Measurements from ENCODE around the gene METTL13.

The METTL13 gene

GRCh38 chr1:171803461-171804022 lies 22.1 kb downstream of the METTL13 start:
- DNase-seq: no peak

- DNase-seq: no peak
These were observed 24.1 kb downstream of the METTL13 start for GRCh38 chr1:171805395-171806115.

- no peak for DNase-seq
These were observed 26.1 kb downstream of the METTL13 start for GRCh38 chr1:171807556-171807955.

- no peak for DNase-seq
These were observed 28.4 kb downstream of the METTL13 start for GRCh38 chr1:171809834-171810233.

- DNase-seq: no peak
These were observed 30.2 kb downstream of the METTL13 start for GRCh38 chr1:171811672-171812071.

GRCh38 chr1:171814692-171815091 lies 33.2 kb downstream of the METTL13 start:
- DNase-seq: no peak

GRCh38 chr1:171816300-171816901 lies 34.9 kb downstream of the METTL13 start:
- DNase-seq: no peak

- DNase-seq: no peak
These were observed 36.2 kb downstream of the METTL13 start for GRCh38 chr1:171817511-171818265.

GRCh38 chr1:171819946-171820345 lies 38.5 kb downstream of the METTL13 start:
- no peak for DNase-seq

- DNase-seq: no peak
These were observed 45.5 kb downstream of the METTL13 start for GRCh38 chr1:171826973-171827372.

GRCh38 chr1:171828794-171829193 lies 47.3 kb downstream of the METTL13 start:
- no peak for DNase-seq

- no peak for DNase-seq
These were observed 51.8 kb downstream of the METTL13 start for GRCh38 chr1:171833091-171833825.

- no peak for DNase-seq
These were observed 53.4 kb downstream of the METTL13 start for GRCh38 chr1:171834821-171835220.

GRCh38 chr1:171835891-171836290 lies 54.4 kb downstream of the METTL13 start:
- no peak for DNase-seq

GRCh38 chr1:171841050-171841910 lies 59.8 kb downstream of the METTL13 start, which contains the start of gene DNM3:
Gene DNM3 (plus strand): TSS chr1:171841498. CDS start chr1:171841657, 159 bp downstream.
- DNase-seq: peak; percentile 92

GRCh38 chr1:171841931-171842761 lies 60.7 kb downstream of the METTL13 start:
- DNase-seq: peak; percentile 29

GRCh38 chr1:171844381-171844780 lies 62.9 kb downstream of the METTL13 start:
- no peak for DNase-seq

- DNase-seq: no peak
These were observed 64.5 kb downstream of the METTL13 start for GRCh38 chr1:171845998-171846397.

All from NCI-H1092 treated with DMSO at 0.1 percent for 48 hours (cell line).